HepG2 (cell line): ENCODE data around the gene SCP2. TPM values are rescaled to one million over a fixed set of nuclear protein-coding genes. Genes with fewer than 3 reads are reported as not detected.

Experiments
- ADNP ChIP-seq: sonication (generic); formaldehyde crosslinking; IDR thresholded peaks from 2 replicates; pipeline ENCODE4 v1.4.0; 2020; ENCODE audit warnings: missing genetic modification reagents
- ARID4A ChIP-seq: sonication (generic); formaldehyde crosslinking; IDR thresholded peaks from 2 replicates; pipeline ENCODE4 v1.5.0; 2020; ENCODE audit warnings: mild to moderate bottlenecking, missing genetic modification reagents, borderline replicate concordance
- MED8 ChIP-seq: sonication (generic); formaldehyde crosslinking; IDR thresholded peaks from 2 replicates; pipeline ENCODE4 v1.8.1; 2023; ENCODE audit warnings: mild to moderate bottlenecking, missing genetic modification reagents; ENCODE audit not compliant: insufficient replicate concordance
- POLR2G ChIP-seq: fragments of 200-400 bp; formaldehyde crosslinking; IDR thresholded peaks from 2 replicates; pipeline ENCODE4 v1.6.1; 2018; ENCODE audit warnings: mild to moderate bottlenecking, low read depth, low read length, moderate library complexity
- TEAD3 ChIP-seq: optimal IDR thresholded peaks from 2 replicates; pipeline ENCODE3; 2016; ENCODE audit warnings: borderline replicate concordance
- ZMAT3 ChIP-seq: sonication (generic); formaldehyde crosslinking; conservative IDR thresholded peaks from 2 replicates; pipeline ENCODE4 v1.7.0; 2021; ENCODE audit warnings: missing genetic modification reagents
- polyA plus RNA-seq, 8 experiments: library from polyadenylated mRNA; depleted of rRNA in 3 of 8; stranded (reverse) in 7 of 8; unstranded in 1 of 8; fragments of >200 nt; fragmentation: Illumina TruSeq in 4 of 8; extraction: Trizol in 4 of 8; gene quantifications; 2 replicates each; pipeline versions ENCODE4 v1.2.1 to v1.2.3, GENCODE V29; 2011 to 2016; ENCODE audit warnings: low read depth in 4 of 8, missing spikeins in 1 of 8, mixed read lengths in 1 of 8; ENCODE audit not compliant: insufficient read depth in 1 of 8
- total RNA-seq, 5 experiments: library from RNA; depleted of rRNA; stranded (reverse); fragments of >200 nt; fragmentation: Illumina TruSeq; extraction: Trizol; gene quantifications; 2 replicates each; pipeline ENCODE4 v1.2.3, GENCODE V29; 2016; ENCODE audit warnings: low read depth in 1 of 5
- TF ChIP-seq, protein P1 (sequence below): sonication (generic); formaldehyde crosslinking; IDR thresholded peaks from 2 replicates; pipeline ENCODE4 v1.4.0; 2020; ENCODE audit warnings: mild to moderate bottlenecking, missing genetic modification reagents
- TF ChIP-seq, protein P2 (sequence below): sonication (generic); formaldehyde crosslinking; IDR thresholded peaks from 2 replicates; pipeline ENCODE4 v1.4.0; 2020; ENCODE audit warnings: missing genetic modification reagents
- TF ChIP-seq, protein P3 (sequence below): sonication (generic); formaldehyde crosslinking; IDR thresholded peaks from 2 replicates; pipeline ENCODE4 v1.4.0; 2020; ENCODE audit warnings: missing genetic modification reagents
- TF ChIP-seq, protein P4 (sequence below): sonication (generic); formaldehyde crosslinking; IDR thresholded peaks from 2 replicates; pipeline ENCODE4 v1.4.0; 2020; ENCODE audit warnings: missing genetic modification reagents, borderline replicate concordance
- TF ChIP-seq, protein P5 (sequence below): sonication (generic); formaldehyde crosslinking; IDR thresholded peaks from 2 replicates; pipeline ENCODE4 v1.4.0; 2020; ENCODE audit warnings: missing genetic modification reagents, mild to moderate bottlenecking, borderline replicate concordance

Gene SCP2
- total and polyA plus RNA-seq, 2 of the 13 experiments (the other 11 are each of a cell fraction or from before 2014, with no cell fraction given) = 59.0 to 133 TPM

- TF ChIP-seq, protein P1, sequence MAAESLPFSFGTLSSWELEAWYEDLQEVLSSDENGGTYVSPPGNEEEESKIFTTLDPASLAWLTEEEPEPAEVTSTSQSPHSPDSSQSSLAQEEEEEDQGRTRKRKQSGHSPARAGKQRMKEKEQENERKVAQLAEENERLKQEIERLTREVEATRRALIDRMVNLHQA (CRISPR knock-in tag) = no peak
- TF ChIP-seq, protein P2, sequence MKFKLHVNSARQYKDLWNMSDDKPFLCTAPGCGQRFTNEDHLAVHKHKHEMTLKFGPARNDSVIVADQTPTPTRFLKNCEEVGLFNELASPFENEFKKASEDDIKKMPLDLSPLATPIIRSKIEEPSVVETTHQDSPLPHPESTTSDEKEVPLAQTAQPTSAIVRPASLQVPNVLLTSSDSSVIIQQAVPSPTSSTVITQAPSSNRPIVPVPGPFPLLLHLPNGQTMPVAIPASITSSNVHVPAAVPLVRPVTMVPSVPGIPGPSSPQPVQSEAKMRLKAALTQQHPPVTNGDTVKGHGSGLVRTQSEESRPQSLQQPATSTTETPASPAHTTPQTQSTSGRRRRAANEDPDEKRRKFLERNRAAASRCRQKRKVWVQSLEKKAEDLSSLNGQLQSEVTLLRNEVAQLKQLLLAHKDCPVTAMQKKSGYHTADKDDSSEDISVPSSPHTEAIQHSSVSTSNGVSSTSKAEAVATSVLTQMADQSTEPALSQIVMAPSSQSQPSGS (CRISPR knock-in tag) = peak; percentile 55; the same call in 1 of the 2 replicates
- TF ChIP-seq, protein P3, sequence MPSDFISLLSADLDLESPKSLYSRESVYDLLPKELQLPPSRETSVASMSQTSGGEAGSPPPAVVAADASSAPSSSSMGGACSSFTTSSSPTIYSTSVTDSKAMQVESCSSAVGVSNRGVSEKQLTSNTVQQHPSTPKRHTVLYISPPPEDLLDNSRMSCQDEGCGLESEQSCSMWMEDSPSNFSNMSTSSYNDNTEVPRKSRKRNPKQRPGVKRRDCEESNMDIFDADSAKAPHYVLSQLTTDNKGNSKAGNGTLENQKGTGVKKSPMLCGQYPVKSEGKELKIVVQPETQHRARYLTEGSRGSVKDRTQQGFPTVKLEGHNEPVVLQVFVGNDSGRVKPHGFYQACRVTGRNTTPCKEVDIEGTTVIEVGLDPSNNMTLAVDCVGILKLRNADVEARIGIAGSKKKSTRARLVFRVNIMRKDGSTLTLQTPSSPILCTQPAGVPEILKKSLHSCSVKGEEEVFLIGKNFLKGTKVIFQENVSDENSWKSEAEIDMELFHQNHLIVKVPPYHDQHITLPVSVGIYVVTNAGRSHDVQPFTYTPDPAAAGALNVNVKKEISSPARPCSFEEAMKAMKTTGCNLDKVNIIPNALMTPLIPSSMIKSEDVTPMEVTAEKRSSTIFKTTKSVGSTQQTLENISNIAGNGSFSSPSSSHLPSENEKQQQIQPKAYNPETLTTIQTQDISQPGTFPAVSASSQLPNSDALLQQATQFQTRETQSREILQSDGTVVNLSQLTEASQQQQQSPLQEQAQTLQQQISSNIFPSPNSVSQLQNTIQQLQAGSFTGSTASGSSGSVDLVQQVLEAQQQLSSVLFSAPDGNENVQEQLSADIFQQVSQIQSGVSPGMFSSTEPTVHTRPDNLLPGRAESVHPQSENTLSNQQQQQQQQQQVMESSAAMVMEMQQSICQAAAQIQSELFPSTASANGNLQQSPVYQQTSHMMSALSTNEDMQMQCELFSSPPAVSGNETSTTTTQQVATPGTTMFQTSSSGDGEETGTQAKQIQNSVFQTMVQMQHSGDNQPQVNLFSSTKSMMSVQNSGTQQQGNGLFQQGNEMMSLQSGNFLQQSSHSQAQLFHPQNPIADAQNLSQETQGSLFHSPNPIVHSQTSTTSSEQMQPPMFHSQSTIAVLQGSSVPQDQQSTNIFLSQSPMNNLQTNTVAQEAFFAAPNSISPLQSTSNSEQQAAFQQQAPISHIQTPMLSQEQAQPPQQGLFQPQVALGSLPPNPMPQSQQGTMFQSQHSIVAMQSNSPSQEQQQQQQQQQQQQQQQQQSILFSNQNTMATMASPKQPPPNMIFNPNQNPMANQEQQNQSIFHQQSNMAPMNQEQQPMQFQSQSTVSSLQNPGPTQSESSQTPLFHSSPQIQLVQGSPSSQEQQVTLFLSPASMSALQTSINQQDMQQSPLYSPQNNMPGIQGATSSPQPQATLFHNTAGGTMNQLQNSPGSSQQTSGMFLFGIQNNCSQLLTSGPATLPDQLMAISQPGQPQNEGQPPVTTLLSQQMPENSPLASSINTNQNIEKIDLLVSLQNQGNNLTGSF (CRISPR knock-in tag) = 0 out of 2 replicates have a peak, but pooled peaks have one; percentile 37
- peak; percentile 24 for TF ChIP-seq TEAD3 (CRISPR knock-in tag)
- TF ChIP-seq ARID4A (CRISPR knock-in tag) = peak; percentile 75
- TF ChIP-seq, protein P4, sequence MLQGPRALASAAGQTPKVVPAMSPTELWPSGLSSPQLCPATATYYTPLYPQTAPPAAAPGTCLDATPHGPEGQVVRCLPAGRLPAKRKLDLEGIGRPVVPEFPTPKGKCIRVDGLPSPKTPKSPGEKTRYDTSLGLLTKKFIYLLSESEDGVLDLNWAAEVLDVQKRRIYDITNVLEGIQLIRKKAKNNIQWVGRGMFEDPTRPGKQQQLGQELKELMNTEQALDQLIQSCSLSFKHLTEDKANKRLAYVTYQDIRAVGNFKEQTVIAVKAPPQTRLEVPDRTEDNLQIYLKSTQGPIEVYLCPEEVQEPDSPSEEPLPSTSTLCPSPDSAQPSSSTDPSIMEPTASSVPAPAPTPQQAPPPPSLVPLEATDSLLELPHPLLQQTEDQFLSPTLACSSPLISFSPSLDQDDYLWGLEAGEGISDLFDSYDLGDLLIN (CRISPR knock-in tag) = 0 out of 2 replicates have a peak, but pooled peaks have one; percentile 30
- TF ChIP-seq ADNP (CRISPR knock-in tag) = no peak
- TF ChIP-seq POLR2G = peak; percentile 74
- peak; percentile 80; the same call in 1 of the 2 replicates for TF ChIP-seq ZMAT3
- TF ChIP-seq, protein P5, sequence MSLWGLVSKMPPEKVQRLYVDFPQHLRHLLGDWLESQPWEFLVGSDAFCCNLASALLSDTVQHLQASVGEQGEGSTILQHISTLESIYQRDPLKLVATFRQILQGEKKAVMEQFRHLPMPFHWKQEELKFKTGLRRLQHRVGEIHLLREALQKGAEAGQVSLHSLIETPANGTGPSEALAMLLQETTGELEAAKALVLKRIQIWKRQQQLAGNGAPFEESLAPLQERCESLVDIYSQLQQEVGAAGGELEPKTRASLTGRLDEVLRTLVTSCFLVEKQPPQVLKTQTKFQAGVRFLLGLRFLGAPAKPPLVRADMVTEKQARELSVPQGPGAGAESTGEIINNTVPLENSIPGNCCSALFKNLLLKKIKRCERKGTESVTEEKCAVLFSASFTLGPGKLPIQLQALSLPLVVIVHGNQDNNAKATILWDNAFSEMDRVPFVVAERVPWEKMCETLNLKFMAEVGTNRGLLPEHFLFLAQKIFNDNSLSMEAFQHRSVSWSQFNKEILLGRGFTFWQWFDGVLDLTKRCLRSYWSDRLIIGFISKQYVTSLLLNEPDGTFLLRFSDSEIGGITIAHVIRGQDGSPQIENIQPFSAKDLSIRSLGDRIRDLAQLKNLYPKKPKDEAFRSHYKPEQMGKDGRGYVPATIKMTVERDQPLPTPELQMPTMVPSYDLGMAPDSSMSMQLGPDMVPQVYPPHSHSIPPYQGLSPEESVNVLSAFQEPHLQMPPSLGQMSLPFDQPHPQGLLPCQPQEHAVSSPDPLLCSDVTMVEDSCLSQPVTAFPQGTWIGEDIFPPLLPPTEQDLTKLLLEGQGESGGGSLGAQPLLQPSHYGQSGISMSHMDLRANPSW = peak; percentile 14; the same call in 1 of the 2 replicates
- peak; percentile 31 for TF ChIP-seq MED8 (CRISPR knock-in tag)
These were observed at the start of gene SCP2 (continued) for GRCh38 chr1:52927212-52928014.
